ENCODE measurements around the gene PIK3R2. TPM values are rescaled to one million over a fixed set of nuclear protein-coding genes. Genes with fewer than 3 reads are reported as not detected.

The PIK3R2 gene
- total and polyA plus RNA-seq, 2 of the 13 experiments (the other 11 are each of a cell fraction or from before 2014, with no cell fraction given): 18.6 to 25.3 TPM

- no peak for TF ChIP-seq ZXDC (CRISPR knock-in tag; IDR thresholded peaks at IDR 0.05)
- TF ChIP-seq MAX (IDR thresholded peaks at IDR 0.05): peak; percentile 52
- no peak for TF ChIP-seq SP1 (IDR thresholded peaks at IDR 0.05)
- TF ChIP-seq SP1 (CRISPR knock-in tag; IDR thresholded peaks at IDR 0.05): 0 out of 2 replicates have a peak, but pooled peaks have one; percentile 39
- TF ChIP-seq ZNF33A (CRISPR knock-in tag; IDR thresholded peaks at IDR 0.05; ENCODE audit: borderline replicate concordance): no peak
- 0 out of 2 replicates have a peak, but pooled peaks have one; percentile 29 for TF ChIP-seq ZFP91 (CRISPR knock-in tag; IDR thresholded peaks at IDR 0.05; ENCODE audit: borderline replicate concordance)
- TF ChIP-seq ELK4 (CRISPR knock-in tag; IDR thresholded peaks at IDR 0.05; ENCODE audit: borderline replicate concordance): no peak
- 0 out of 2 replicates have a peak, but pooled peaks have one; percentile 24 for TF ChIP-seq ERF (CRISPR knock-in tag; IDR thresholded peaks at IDR 0.05)
- TF ChIP-seq ZFY (CRISPR knock-in tag; IDR thresholded peaks at IDR 0.05): peak; percentile 50; the same call in 1 of the 2 replicates
- peak; percentile 70; the same call in 1 of the 2 replicates for TF ChIP-seq ZBTB38 (CRISPR knock-in tag; IDR thresholded peaks at IDR 0.05)
- TF ChIP-seq MYC (CRISPR knock-in tag; IDR thresholded peaks at IDR 0.05; ENCODE audit: borderline replicate concordance): 0 out of 2 replicates have a peak, but pooled peaks have one; percentile 18
- no peak for TF ChIP-seq ZNF780A (CRISPR knock-in tag; IDR thresholded peaks at IDR 0.05)
- peak; percentile 35; the same call in 1 of the 2 replicates for TF ChIP-seq STAG1 (CRISPR knock-in tag; IDR thresholded peaks at IDR 0.05)
- TF ChIP-seq TIGD3 (CRISPR knock-in tag; IDR thresholded peaks at IDR 0.05; ENCODE audit: borderline replicate concordance): no peak
- TF ChIP-seq MAZ (IDR thresholded peaks at IDR 0.05; ENCODE audit: borderline replicate concordance, low read depth, low read length): 0 out of 2 replicates have a peak, but pooled peaks have one; percentile 49
- no peak for TF ChIP-seq MAZ (CRISPR knock-in tag; IDR thresholded peaks at IDR 0.05; ENCODE audit: low read depth)
- TF ChIP-seq HNRNPK (IDR thresholded peaks at IDR 0.05; ENCODE audit: low read depth, low read length, poor library complexity, severe bottlenecking): peak; percentile 31
- TF ChIP-seq MXI1 (IDR thresholded peaks at IDR 0.05; ENCODE audit: borderline replicate concordance, low read depth, low read length): peak; percentile 63; the same call in 1 of the 3 replicates
- peak; percentile 31; the same call in 1 of the 2 replicates for TF ChIP-seq SP5 (CRISPR knock-in tag; IDR thresholded peaks at IDR 0.05; ENCODE audit: borderline replicate concordance, low read depth)
- peak; percentile 67; the same call in 1 of the 2 replicates for TF ChIP-seq ZBTB14 (CRISPR knock-in tag; IDR thresholded peaks at IDR 0.05)
Observed at GRCh38 chr19:18160971-18161635, 8.1 kb downstream of the PIK3R2 start (continued).
